Ishikawa (cell line): ENCODE measurements around the gene FNDC8.

Source experiments
- CEBPB ChIP-seq: IDR thresholded peaks from 2 replicates; pipeline ENCODE4 v1.6.1; 2012
- CREB1 ChIP-seq: IDR thresholded peaks from 2 replicates; pipeline ENCODE4 v1.6.1; 2012; ENCODE audit warnings: low read depth
- EGR1 ChIP-seq: IDR thresholded peaks from 2 replicates; pipeline ENCODE4 v1.6.1; 2012
- EP300 ChIP-seq: IDR thresholded peaks from 2 replicates; pipeline ENCODE4 v1.6.1; 2012; ENCODE audit warnings: borderline replicate concordance
- FOXM1 ChIP-seq: IDR thresholded peaks from 2 replicates; pipeline ENCODE4 v1.6.1; 2012; ENCODE audit warnings: low read depth, borderline replicate concordance
- RAD21 ChIP-seq: IDR thresholded peaks from 2 replicates; pipeline ENCODE4 v1.6.1; 2012; ENCODE audit warnings: low read depth
- TAF1 ChIP-seq: IDR thresholded peaks from 2 replicates; pipeline ENCODE4 v1.6.1; 2012; ENCODE audit warnings: low read depth, mild to moderate bottlenecking
- TCF12 ChIP-seq: IDR thresholded peaks from 2 replicates; pipeline ENCODE4 v1.6.1; 2012; ENCODE audit warnings: low read depth
- TEAD4 ChIP-seq: IDR thresholded peaks from 2 replicates; pipeline ENCODE4 v1.6.1; 2012
- YY1 ChIP-seq: IDR thresholded peaks from 2 replicates; pipeline ENCODE4 v1.6.1; 2012; ENCODE audit warnings: low read depth
- ZBTB7A ChIP-seq: IDR thresholded peaks from 2 replicates; pipeline ENCODE4 v1.6.1; 2012; ENCODE audit warnings: low read depth
- TF ChIP-seq, protein P1 (sequence below): IDR thresholded peaks from 2 replicates; pipeline ENCODE4 v1.6.1; 2012; ENCODE audit warnings: low read depth, mild to moderate bottlenecking
- TF ChIP-seq, protein P2 (sequence below): IDR thresholded peaks from 2 replicates; pipeline ENCODE4 v1.6.1; 2012
- TF ChIP-seq, protein P3 (sequence below): IDR thresholded peaks from 2 replicates; pipeline ENCODE4 v1.6.1; 2012

DNA sequence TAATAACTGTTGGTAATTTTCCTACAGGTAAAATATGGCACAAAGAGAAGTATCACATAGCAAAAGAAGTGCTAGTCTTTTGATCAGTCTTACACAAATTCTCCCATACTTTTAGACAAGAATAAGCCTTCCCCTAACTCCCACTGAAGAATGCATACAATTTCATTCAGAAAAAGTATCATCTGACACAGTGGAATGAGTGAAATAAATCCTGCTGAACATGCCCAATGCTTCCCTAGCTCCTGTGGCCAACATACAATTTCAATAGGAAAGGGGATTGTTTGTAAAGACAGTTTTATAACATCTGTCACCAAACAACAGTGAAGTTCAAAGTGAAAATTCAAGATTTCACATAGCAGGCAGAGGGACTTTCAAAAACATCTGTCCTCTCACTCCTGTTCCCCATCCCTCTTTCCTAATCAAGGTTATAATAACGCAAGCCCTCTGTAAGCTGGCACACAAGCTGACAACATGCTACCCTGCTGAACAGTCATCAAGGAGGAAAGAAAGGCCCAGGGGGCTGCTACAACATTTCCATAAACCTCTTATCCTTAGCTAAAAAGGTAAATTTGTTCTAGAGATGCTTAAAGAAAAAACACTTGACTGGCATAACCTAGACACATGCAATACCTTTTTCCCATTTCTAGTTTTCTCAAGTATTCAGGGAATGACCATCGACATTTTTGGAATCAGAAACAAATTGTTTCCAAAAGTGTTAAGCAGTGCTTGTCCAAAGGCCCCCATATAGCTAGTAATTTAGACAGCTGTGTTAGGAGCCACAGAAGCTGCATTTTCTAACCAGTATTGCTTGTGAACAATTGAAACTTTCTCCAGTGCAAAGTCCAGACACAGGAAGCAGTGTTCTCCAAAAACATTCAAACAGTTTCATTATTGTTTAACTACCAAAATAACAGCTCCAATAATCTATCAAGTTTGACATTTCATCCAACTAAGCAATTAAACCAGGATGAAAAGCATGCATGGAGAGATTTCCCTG lies 46.4 kb upstream of the FNDC8 start:
- TF ChIP-seq CREB1: no peak
- TF ChIP-seq CEBPB: no peak
- TF ChIP-seq TEAD4: no peak
- TF ChIP-seq, protein P1, sequence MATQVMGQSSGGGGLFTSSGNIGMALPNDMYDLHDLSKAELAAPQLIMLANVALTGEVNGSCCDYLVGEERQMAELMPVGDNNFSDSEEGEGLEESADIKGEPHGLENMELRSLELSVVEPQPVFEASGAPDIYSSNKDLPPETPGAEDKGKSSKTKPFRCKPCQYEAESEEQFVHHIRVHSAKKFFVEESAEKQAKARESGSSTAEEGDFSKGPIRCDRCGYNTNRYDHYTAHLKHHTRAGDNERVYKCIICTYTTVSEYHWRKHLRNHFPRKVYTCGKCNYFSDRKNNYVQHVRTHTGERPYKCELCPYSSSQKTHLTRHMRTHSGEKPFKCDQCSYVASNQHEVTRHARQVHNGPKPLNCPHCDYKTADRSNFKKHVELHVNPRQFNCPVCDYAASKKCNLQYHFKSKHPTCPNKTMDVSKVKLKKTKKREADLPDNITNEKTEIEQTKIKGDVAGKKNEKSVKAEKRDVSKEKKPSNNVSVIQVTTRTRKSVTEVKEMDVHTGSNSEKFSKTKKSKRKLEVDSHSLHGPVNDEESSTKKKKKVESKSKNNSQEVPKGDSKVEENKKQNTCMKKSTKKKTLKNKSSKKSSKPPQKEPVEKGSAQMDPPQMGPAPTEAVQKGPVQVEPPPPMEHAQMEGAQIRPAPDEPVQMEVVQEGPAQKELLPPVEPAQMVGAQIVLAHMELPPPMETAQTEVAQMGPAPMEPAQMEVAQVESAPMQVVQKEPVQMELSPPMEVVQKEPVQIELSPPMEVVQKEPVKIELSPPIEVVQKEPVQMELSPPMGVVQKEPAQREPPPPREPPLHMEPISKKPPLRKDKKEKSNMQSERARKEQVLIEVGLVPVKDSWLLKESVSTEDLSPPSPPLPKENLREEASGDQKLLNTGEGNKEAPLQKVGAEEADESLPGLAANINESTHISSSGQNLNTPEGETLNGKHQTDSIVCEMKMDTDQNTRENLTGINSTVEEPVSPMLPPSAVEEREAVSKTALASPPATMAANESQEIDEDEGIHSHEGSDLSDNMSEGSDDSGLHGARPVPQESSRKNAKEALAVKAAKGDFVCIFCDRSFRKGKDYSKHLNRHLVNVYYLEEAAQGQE: no peak
- no peak for TF ChIP-seq YY1
- TF ChIP-seq, protein P2, sequence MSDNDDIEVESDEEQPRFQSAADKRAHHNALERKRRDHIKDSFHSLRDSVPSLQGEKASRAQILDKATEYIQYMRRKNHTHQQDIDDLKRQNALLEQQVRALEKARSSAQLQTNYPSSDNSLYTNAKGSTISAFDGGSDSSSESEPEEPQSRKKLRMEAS: no peak
- TF ChIP-seq EP300: no peak
- no peak for TF ChIP-seq FOXM1
- TF ChIP-seq TCF12: no peak
- TF ChIP-seq TAF1: no peak
- no peak for TF ChIP-seq RAD21
- no peak for TF ChIP-seq EGR1
- TF ChIP-seq, protein P3, sequence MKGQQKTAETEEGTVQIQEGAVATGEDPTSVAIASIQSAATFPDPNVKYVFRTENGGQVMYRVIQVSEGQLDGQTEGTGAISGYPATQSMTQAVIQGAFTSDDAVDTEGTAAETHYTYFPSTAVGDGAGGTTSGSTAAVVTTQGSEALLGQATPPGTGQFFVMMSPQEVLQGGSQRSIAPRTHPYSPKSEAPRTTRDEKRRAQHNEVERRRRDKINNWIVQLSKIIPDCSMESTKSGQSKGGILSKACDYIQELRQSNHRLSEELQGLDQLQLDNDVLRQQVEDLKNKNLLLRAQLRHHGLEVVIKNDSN: no peak
- no peak for TF ChIP-seq ZBTB7A
